Measurements from ENCODE around the gene SPO11. TPM values are rescaled to one million over a fixed set of nuclear protein-coding genes. Genes with fewer than 3 reads are reported as not detected.

Gene SPO11
- total and polyA plus RNA-seq, 10 of the 15 experiments (the other 5 are each of a cell fraction or from before 2014, with no cell fraction given): not detected

DNA sequence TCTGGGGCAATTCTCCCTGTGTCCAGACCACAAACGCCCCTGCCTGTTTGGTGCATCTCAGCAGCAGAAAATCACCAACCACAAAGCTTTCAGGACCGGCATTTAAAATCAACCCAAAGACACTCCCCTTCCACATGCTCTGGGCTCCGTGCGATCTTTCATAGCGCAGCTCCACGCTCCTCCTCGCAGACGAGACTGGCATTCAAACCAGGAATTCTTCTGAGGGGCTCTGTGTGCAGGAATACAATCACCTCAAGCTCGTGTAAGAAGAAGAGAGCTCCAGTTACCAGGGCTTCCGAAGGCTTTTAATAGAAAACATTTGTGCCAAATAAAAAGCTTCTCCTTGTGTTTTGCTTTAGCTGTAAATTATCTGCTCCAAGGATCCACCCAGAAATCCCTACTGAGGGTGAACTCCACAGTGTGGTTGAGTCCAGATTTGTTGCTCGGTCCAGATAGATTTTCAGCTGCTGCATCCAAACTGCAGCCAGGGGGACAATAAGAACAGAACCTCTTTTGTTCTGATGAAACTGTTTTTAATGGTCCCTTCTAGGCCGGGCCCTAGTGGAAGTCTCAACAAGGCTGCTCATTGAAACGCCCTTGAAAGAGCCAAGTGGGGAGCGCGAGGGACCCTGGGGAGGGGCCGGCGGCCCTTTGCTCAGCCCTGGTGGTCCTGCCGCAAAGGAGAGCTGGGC, 46.8 kb upstream of the SPO11 start:
- ChIA-PET POLR2A (no interaction called here), RAD21 (ENCODE audit: unreplicated experiment) (no interaction called here), CTCF (interaction anchor here (1.6 kb wide), 1 partner anchor 64 kb away, joined by 4 read pairs; no protein-coding TSS in a partner anchor), SMC1A (ENCODE audit: uncharacterized antibody, unreplicated experiment) (no interaction called here)
- peaks cover 8 to 14% of the 10 kb centered on the region in 2 experiments; a peak in 3 of 4 replicates for H3K27me3 ChIP-seq (replicated peaks in 1 of 2; ENCODE audit: control insufficient read depth in 2 of 2, insufficient read depth in 2 of 2, low read length in 1 of 2)
- H3K4me2 ChIP-seq (ENCODE audit: control insufficient read depth, insufficient read depth): no peak overlapping the region
- H2AFZ ChIP-seq (ENCODE audit: control insufficient read depth, low read depth, low read length): no peak overlapping the region
- H3K79me2 ChIP-seq (ENCODE audit: control insufficient read depth, insufficient read depth, low read length): no peaks in the 10 kb centered on the region
- no peak overlapping the region for H3K4me3 ChIP-seq
- WGBS (ENCODE audit: insufficient coverage, insufficient replicate concordance, low lambda C conversion rate, missing lambda C conversion rate): 33% methylated on average over 18 of the region's 18 CpGs
- H4K20me1 ChIP-seq (ENCODE audit: control insufficient read depth, insufficient read depth): no peaks in the 10 kb centered on the region; the same call in 1 of the 2 replicates
- no peak for ATAC-seq
- no peaks in the 10 kb centered on the region for H3K4me1 ChIP-seq (ENCODE audit: control insufficient read depth, insufficient read depth, low read length)
- BruUV-seq (replicated peaks): no TSS peak
- intact Hi-C loops (cut with micrococcal nuclease; ENCODE audit: unreplicated experiment) (no loop called here), in situ Hi-C loops (cut with MboI) (no loop called here)
- no peak overlapping the region for H3K9ac ChIP-seq (ENCODE audit: control insufficient read depth, insufficient read depth, low read length)
- DNase-seq (ENCODE audit: low read depth, low spot score): no peak
- TF ChIP-seq TCF12 (IDR thresholded peaks at IDR 0.05; ENCODE audit: low read depth, low read length): no peak
- TF ChIP-seq ZBTB33 (IDR thresholded peaks at IDR 0.05): no peak
- no peak for TF ChIP-seq RAD51 (IDR thresholded peaks at IDR 0.05)
- no peak for TF ChIP-seq RELA (IDR thresholded peaks at IDR 0.05; ENCODE audit: borderline replicate concordance, partially characterized antibody)
- TF ChIP-seq EZH2 (IDR thresholded peaks at IDR 0.05; ENCODE audit: borderline replicate concordance, control insufficient read depth, low read depth, low read length): no peak
- no peak for TF ChIP-seq BRCA1 (IDR thresholded peaks at IDR 0.05; ENCODE audit: low read depth, low read length)
- TF ChIP-seq ZBED1 (IDR thresholded peaks at IDR 0.05; ENCODE audit: borderline replicate concordance): no peak
- no peak for TF ChIP-seq NRF1 (conservative IDR thresholded peaks at IDR 0.05; ENCODE audit: low read depth, low read length)
- H3K36me3 ChIP-seq (ENCODE audit: control insufficient read depth in 2 of 2, insufficient read depth in 2 of 2, low read length in 1 of 2): no peaks in the 10 kb centered on the region
- FAIRE-seq: no peak
- no peaks in the 10 kb centered on the region for H3K9me3 ChIP-seq (replicated peaks; ENCODE audit: control insufficient read depth, insufficient read depth, low read length)
- no peak overlapping the region for H3K27ac ChIP-seq (ENCODE audit: control insufficient read depth, insufficient read depth)

All from GM12878 (cell line).